Stimulated activated CD8-positive, alpha-beta memory T cell treated with anti-CD3 and anti-CD28 coated beads, Interleukin-7, amount 100 ng/mL, for 4 hours (primary cell): ENCODE measurements around the gene KIF11.
A peak's percentile ranks its signal among the peaks of the same experiment; 100 is the strongest.
"Not testable (repeated sequence)": the region's sequence is repeated elsewhere in the genome, so short reads cannot be mapped to it uniquely, and the experiment has no call there.

ENCODE experiments used
- DNase-seq, 2 donors: peaks; one replicate each; pipeline ENCODE4 v3.0.0-alpha.2; 2020; ENCODE audit warnings: low read depth in 2 of 2

Gene KIF11

GRCh38 chr10:92592761-92593618, at the start of gene KIF11:
Gene KIF11 (plus strand): TSS chr10:92593130. CDS start chr10:92593376, 246 bp downstream.
- peak; percentile 93 to 95 for DNase-seq

- DNase-seq = no peak
Measured at GRCh38 chr10:92544296-92544695, 48.6 kb upstream of the KIF11 start.

GRCh38 chr10:92545556-92545955, 47.4 kb upstream of the KIF11 start:
- no peak for DNase-seq

GRCh38 chr10:92547676-92548075, 45.3 kb upstream of the KIF11 start:
- DNase-seq = no peak

- no peak for DNase-seq
Measured at GRCh38 chr10:92550924-92551323, 42.0 kb upstream of the KIF11 start.

GRCh38 chr10:92552310-92552709, 40.6 kb upstream of the KIF11 start:
- DNase-seq = no peak

GRCh38 chr10:92553959-92554358, 39.0 kb upstream of the KIF11 start:
- DNase-seq = no peak

GRCh38 chr10:92559046-92559445, 33.9 kb upstream of the KIF11 start:
- DNase-seq = no peak

- no peak for DNase-seq
Measured at GRCh38 chr10:92562424-92562823, 30.5 kb upstream of the KIF11 start.

- DNase-seq = no peak
Measured at GRCh38 chr10:92567952-92568600, 24.9 kb upstream of the KIF11 start.

- DNase-seq = no peak
Measured at GRCh38 chr10:92569071-92569470, 23.9 kb upstream of the KIF11 start.

- DNase-seq = not testable (repeated sequence)
Measured at GRCh38 chr10:92569663-92570062, 23.3 kb upstream of the KIF11 start.

- no peak for DNase-seq
Measured at GRCh38 chr10:92571649-92572048, 21.3 kb upstream of the KIF11 start.

- DNase-seq = no peak
Measured at GRCh38 chr10:92572362-92573090, 20.4 kb upstream of the KIF11 start.

- DNase-seq = peak in 1 of 2 donors; percentile 24
Measured at GRCh38 chr10:92573091-92573797, 19.7 kb upstream of the KIF11 start.

- DNase-seq = peak; percentile 58 to 76
Measured at GRCh38 chr10:92573798-92574547, 19.0 kb upstream of the KIF11 start, which contains the start of gene IDE. Gene IDE (minus strand): TSS chr10:92574093. CDS start chr10:92574019, 74 bp downstream.

GRCh38 chr10:92574548-92575261, 18.2 kb upstream of the KIF11 start:
- no peak for DNase-seq

- DNase-seq = no peak
Measured at GRCh38 chr10:92575961-92576360, 17.0 kb upstream of the KIF11 start.

- DNase-seq = not testable (repeated sequence)
Measured at GRCh38 chr10:92582347-92582746, 10.6 kb upstream of the KIF11 start.
